HuH-7.5 (cell line): ENCODE data around the gene HK3.

ENCODE experiments used
- DNase-seq: peaks from one replicate; pipeline ENCODE4 v3.0.0; 2011; ENCODE audit warnings: low spot score

The HK3 gene

GRCh38 chr5:176869501-176870109, 29.5 kb downstream of the HK3 start:
- DNase-seq = no peak

GRCh38 chr5:176868731-176869130, 30.4 kb downstream of the HK3 start:
- DNase-seq = no peak

- no peak for DNase-seq
Observed at GRCh38 chr5:176868126-176868525, 31.0 kb downstream of the HK3 start.

GRCh38 chr5:176866707-176867310, 32.3 kb downstream of the HK3 start:
- DNase-seq = no peak

- DNase-seq = no peak
Observed at GRCh38 chr5:176865964-176866363, 33.2 kb downstream of the HK3 start.

- DNase-seq = no peak
Observed at GRCh38 chr5:176864755-176865154, 34.4 kb downstream of the HK3 start.

GRCh38 chr5:176863765-176864098, 35.4 kb downstream of the HK3 start:
- DNase-seq = no peak

GRCh38 chr5:176863041-176863764, 35.9 kb downstream of the HK3 start:
- DNase-seq = no peak

- DNase-seq = no peak
Observed at GRCh38 chr5:176862330-176862995, 36.7 kb downstream of the HK3 start.

- no peak for DNase-seq
Observed at GRCh38 chr5:176861276-176861675, 37.9 kb downstream of the HK3 start.

GRCh38 chr5:176860381-176860780, 38.8 kb downstream of the HK3 start:
- DNase-seq = no peak

- no peak for DNase-seq
Observed at GRCh38 chr5:176859916-176860315, 39.2 kb downstream of the HK3 start.

- DNase-seq = no peak
Observed at GRCh38 chr5:176857894-176858273, 41.3 kb downstream of the HK3 start.

- DNase-seq = no peak
Observed at GRCh38 chr5:176857216-176857893, 41.8 kb downstream of the HK3 start.

GRCh38 chr5:176856746-176857145, 42.4 kb downstream of the HK3 start:
- DNase-seq = no peak

GRCh38 chr5:176855598-176855997, 43.5 kb downstream of the HK3 start:
- DNase-seq = no peak

GRCh38 chr5:176854164-176854563, 45.0 kb downstream of the HK3 start:
- no peak for DNase-seq

- no peak for DNase-seq
Observed at GRCh38 chr5:176853151-176853778, 45.9 kb downstream of the HK3 start.

GRCh38 chr5:176851871-176852658, 47.1 kb downstream of the HK3 start:
- no peak for DNase-seq

GRCh38 chr5:176851380-176851779, 47.8 kb downstream of the HK3 start:
- no peak for DNase-seq
